GM12878 (cell line): ENCODE data around the gene KLHL2.

Experiments used
- ATF3 ChIP-seq: IDR thresholded peaks from 2 replicates; pipeline ENCODE4 v1.6.1; 2011; ENCODE audit warnings: low read depth, mild to moderate bottlenecking, low read length, moderate library complexity, borderline replicate concordance; ENCODE audit errors: extremely low read depth
- CBFB ChIP-seq: IDR thresholded peaks from 2 replicates; pipeline ENCODE4 v1.6.1; 2016; ENCODE audit warnings: antibody characterized with exemption, low read depth
- CEBPB ChIP-seq, 2 experiments: fragments of 150-350 bp in 1 of 2; IDR thresholded peaks; 2 replicates each; pipeline ENCODE4 v1.6.1; 2012 to 2014; ENCODE audit warnings: low read depth in 2 of 2, low read length in 2 of 2, borderline replicate concordance in 1 of 2, inconsistent platforms in 1 of 2
- CTCF ChIP-seq, 3 experiments: IDR thresholded peaks in 2 of 3; conservative IDR thresholded peaks in 1 of 3; 2 replicates each; pipeline ENCODE4 v1.5.1; 2011; ENCODE audit warnings: low read depth in 3 of 3, low read length in 3 of 3, mild to moderate bottlenecking in 3 of 3, control low read depth in 2 of 3, moderate library complexity in 2 of 3, inconsistent platforms in 1 of 3, mixed read lengths in 1 of 3; ENCODE audit not compliant: control insufficient read depth in 2 of 3, insufficient read depth in 1 of 3; ENCODE audit errors: extremely low read depth in 1 of 3
- CUX1 ChIP-seq: IDR thresholded peaks from 2 replicates; pipeline ENCODE4 v1.6.1; 2012; ENCODE audit warnings: improper control_type of control experiment, low read depth, low read length; ENCODE audit not compliant: insufficient replicate concordance
- EGR1 ChIP-seq, 2 experiments: IDR thresholded peaks; 1 replicate in 1 of 2; 2 replicates in 1 of 2; pipeline ENCODE4 v1.6.1; 2011 to 2012; ENCODE audit warnings: low read depth in 2 of 2, low read length in 2 of 2, borderline replicate concordance in 1 of 2, mild to moderate bottlenecking in 1 of 2, moderate library complexity in 1 of 2
- EZH2 ChIP-seq: IDR thresholded peaks from 2 replicates; pipeline ENCODE4 v1.6.1; 2012; ENCODE audit warnings: low read depth, mild to moderate bottlenecking, control low read depth, inconsistent platforms, low read length, borderline replicate concordance; ENCODE audit not compliant: control insufficient read depth
- MXI1 ChIP-seq: fragments of 150-350 bp; IDR thresholded peaks from 2 replicates; pipeline ENCODE4 v1.6.1; 2011; ENCODE audit warnings: low read depth, mild to moderate bottlenecking, inconsistent platforms, low read length, improper control_type of control experiment
- POLR2A ChIP-seq: IDR thresholded peaks from 2 replicates; pipeline ENCODE4 v1.6.1; 2011; ENCODE audit warnings: low read depth, mild to moderate bottlenecking, low read length
- POLR2AphosphoS5 ChIP-seq: IDR thresholded peaks from 2 replicates; pipeline ENCODE4 v1.6.1; 2011; ENCODE audit warnings: mild to moderate bottlenecking, low read length, inconsistent platforms
- RAD21 ChIP-seq: IDR thresholded peaks from 2 replicates; pipeline ENCODE4 v1.6.1; 2011; ENCODE audit warnings: mild to moderate bottlenecking, low read depth, low read length, moderate library complexity; ENCODE audit not compliant: insufficient read depth
- SIN3A ChIP-seq: IDR thresholded peaks from 2 replicates; pipeline ENCODE4 v1.6.1; 2012; ENCODE audit warnings: low read depth, low read length, improper control_type of control experiment
- SMAD5 ChIP-seq: IDR thresholded peaks from 2 replicates; pipeline ENCODE4 v1.6.1; 2016; ENCODE audit warnings: antibody characterized with exemption, low read depth
- ZNF274 ChIP-seq: IDR thresholded peaks from one replicate; pipeline ENCODE4 v1.8.0; 2011; ENCODE audit not compliant: insufficient read length, insufficient read depth

- TF ChIP-seq CTCF (IDR thresholded peaks at IDR 0.05 in 2 of 3, conservative IDR thresholded peaks at IDR 0.05 in 1 of 3; ENCODE audit: control insufficient read depth in 2 of 3, extremely low read depth in 1 of 3, insufficient read depth in 1 of 3, low read depth in 3 of 3, low read length in 3 of 3) (no peak), SMAD5 (no peak), CUX1 (no peak), MXI1 (no peak), POLR2AphosphoS5 (no peak), EZH2 (no peak), POLR2A (no peak), ZNF274 (no peak), CBFB (no peak), ATF3 (no peak), SIN3A (no peak), EGR1 (IDR thresholded peaks at IDR 0.05; ENCODE audit: borderline replicate concordance in 1 of 2, low read depth in 2 of 2, low read length in 2 of 2) (no peak), RAD21 (no peak), CEBPB (IDR thresholded peaks at IDR 0.05; ENCODE audit: borderline replicate concordance in 1 of 2, low read depth in 2 of 2, low read length in 2 of 2) (no peak)
Observed at GRCh38 chr4:165204462-165204830, 2.9 kb upstream of the KLHL2 start.
